HepG2 (cell line): ENCODE measurements around the gene SEC24D. TPM values are rescaled to one million over a fixed set of nuclear protein-coding genes. Genes with fewer than 3 reads are reported as not detected.

Source experiments
- ELF1 ChIP-seq: sonication (generic); formaldehyde crosslinking; IDR thresholded peaks from 2 replicates; pipeline ENCODE4 v1.4.0; 2020; ENCODE audit warnings: missing genetic modification reagents
- IRF2 ChIP-seq: IDR thresholded peaks from 2 replicates; pipeline ENCODE4 v1.6.1; 2018; ENCODE audit warnings: missing genetic modification reagents, missing compliant biosample characterization
- KDM5B ChIP-seq: sonication (generic); formaldehyde crosslinking; IDR thresholded peaks from 2 replicates; pipeline ENCODE4 v1.4.0; 2020; ENCODE audit warnings: missing genetic modification reagents, mild to moderate bottlenecking, borderline replicate concordance
- SAP130 ChIP-seq: IDR thresholded peaks from 2 replicates; pipeline ENCODE4 v1.6.1; 2016; ENCODE audit warnings: low read depth
- THAP11 ChIP-seq: IDR thresholded peaks from 2 replicates; pipeline ENCODE4 v1.6.1; 2016; ENCODE audit warnings: missing biosample characterization, missing genetic modification reagents
- ZNF713 ChIP-seq: sonication (generic); formaldehyde crosslinking; IDR thresholded peaks from 2 replicates; pipeline ENCODE4 v1.4.0; 2020; ENCODE audit warnings: mild to moderate bottlenecking, missing genetic modification reagents
- ZSCAN9 ChIP-seq: IDR thresholded peaks from 2 replicates; pipeline ENCODE4 v1.6.1; 2016; ENCODE audit warnings: borderline replicate concordance
- polyA plus RNA-seq, 8 experiments: library from polyadenylated mRNA; depleted of rRNA in 3 of 8; stranded (reverse) in 7 of 8; unstranded in 1 of 8; fragments of >200 nt; fragmentation: Illumina TruSeq in 4 of 8; extraction: Trizol in 4 of 8; gene quantifications; 2 replicates each; pipeline versions ENCODE4 v1.2.1 to v1.2.3, GENCODE V29; 2011 to 2016; ENCODE audit warnings: low read depth in 4 of 8, missing spikeins in 1 of 8, mixed read lengths in 1 of 8; ENCODE audit not compliant: insufficient read depth in 1 of 8
- total RNA-seq, 5 experiments: library from RNA; depleted of rRNA; stranded (reverse); fragments of >200 nt; fragmentation: Illumina TruSeq; extraction: Trizol; gene quantifications; 2 replicates each; pipeline ENCODE4 v1.2.3, GENCODE V29; 2016; ENCODE audit warnings: low read depth in 1 of 5
- TF ChIP-seq, protein P1 (sequence below): sonication (generic); formaldehyde crosslinking; IDR thresholded peaks from 2 replicates; pipeline ENCODE4 v1.5.1; 2020; ENCODE audit warnings: mild to moderate bottlenecking, missing genetic modification reagents, borderline replicate concordance
- TF ChIP-seq, protein P2 (sequence below): sonication (generic); formaldehyde crosslinking; IDR thresholded peaks from 2 replicates; pipeline ENCODE4 v1.5.0; 2020; ENCODE audit warnings: mild to moderate bottlenecking, low read depth, missing genetic modification reagents, borderline replicate concordance

The SEC24D gene
- total and polyA plus RNA-seq, 2 of the 13 experiments (the other 11 are each of a cell fraction or from before 2014, with no cell fraction given) = 30.0 to 51.1 TPM

DNA sequence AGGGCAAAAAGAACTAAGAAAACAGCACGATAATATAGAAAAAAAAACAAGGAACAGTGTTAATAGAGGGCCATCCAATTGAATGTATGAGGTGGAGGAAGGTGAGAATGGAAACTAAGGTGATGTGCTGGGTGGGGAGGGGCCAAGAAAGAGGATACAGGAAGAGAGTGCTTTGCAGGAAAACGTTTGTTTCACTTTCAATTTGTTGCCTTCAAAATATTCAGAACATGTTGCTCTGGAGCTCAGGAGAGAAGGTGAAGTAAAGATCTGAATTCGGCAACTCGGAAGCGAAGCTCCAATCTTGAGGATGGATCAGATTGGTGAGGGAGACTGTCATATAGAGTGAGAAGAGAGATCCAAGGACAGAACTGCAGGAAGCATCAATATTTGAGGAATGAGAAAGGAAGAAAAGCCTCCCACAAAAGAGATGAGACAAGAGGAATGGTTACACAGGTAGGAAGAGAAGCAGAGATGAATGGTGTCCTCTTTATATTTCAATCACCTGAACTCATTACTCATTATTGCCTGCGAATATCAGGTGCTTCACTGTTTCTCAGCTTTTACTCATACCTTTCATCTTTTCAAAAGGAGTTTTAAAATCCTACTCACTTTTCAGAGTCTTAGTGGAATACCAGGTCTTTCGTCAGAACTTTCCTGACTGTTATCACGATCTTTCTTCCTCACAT lies 14.7 kb upstream of the SEC24D start (continued):
- TF ChIP-seq, protein P1, sequence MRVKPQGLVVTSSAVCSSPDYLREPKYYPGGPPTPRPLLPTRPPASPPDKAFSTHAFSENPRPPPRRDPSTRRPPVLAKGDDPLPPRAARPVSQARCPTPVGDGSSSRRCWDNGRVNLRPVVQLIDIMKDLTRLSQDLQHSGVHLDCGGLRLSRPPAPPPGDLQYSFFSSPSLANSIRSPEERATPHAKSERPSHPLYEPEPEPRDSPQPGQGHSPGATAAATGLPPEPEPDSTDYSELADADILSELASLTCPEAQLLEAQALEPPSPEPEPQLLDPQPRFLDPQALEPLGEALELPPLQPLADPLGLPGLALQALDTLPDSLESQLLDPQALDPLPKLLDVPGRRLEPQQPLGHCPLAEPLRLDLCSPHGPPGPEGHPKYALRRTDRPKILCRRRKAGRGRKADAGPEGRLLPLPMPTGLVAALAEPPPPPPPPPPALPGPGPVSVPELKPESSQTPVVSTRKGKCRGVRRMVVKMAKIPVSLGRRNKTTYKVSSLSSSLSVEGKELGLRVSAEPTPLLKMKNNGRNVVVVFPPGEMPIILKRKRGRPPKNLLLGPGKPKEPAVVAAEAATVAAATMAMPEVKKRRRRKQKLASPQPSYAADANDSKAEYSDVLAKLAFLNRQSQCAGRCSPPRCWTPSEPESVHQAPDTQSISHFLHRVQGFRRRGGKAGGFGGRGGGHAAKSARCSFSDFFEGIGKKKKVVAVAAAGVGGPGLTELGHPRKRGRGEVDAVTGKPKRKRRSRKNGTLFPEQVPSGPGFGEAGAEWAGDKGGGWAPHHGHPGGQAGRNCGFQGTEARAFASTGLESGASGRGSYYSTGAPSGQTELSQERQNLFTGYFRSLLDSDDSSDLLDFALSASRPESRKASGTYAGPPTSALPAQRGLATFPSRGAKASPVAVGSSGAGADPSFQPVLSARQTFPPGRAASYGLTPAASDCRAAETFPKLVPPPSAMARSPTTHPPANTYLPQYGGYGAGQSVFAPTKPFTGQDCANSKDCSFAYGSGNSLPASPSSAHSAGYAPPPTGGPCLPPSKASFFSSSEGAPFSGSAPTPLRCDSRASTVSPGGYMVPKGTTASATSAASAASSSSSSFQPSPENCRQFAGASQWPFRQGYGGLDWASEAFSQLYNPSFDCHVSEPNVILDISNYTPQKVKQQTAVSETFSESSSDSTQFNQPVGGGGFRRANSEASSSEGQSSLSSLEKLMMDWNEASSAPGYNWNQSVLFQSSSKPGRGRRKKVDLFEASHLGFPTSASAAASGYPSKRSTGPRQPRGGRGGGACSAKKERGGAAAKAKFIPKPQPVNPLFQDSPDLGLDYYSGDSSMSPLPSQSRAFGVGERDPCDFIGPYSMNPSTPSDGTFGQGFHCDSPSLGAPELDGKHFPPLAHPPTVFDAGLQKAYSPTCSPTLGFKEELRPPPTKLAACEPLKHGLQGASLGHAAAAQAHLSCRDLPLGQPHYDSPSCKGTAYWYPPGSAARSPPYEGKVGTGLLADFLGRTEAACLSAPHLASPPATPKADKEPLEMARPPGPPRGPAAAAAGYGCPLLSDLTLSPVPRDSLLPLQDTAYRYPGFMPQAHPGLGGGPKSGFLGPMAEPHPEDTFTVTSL (CRISPR knock-in tag) = no peak
- TF ChIP-seq THAP11 (no peak), ELF1 (CRISPR knock-in tag) (peak; percentile 55), ZSCAN9 (no peak), SAP130 (peak; percentile 31; the same call in 1 of the 2 replicates), IRF2 (peak; percentile 67; the same call in 1 of the 2 replicates), KDM5B (no peak), ZNF713 (CRISPR knock-in tag) (no peak)
- TF ChIP-seq, protein P2, sequence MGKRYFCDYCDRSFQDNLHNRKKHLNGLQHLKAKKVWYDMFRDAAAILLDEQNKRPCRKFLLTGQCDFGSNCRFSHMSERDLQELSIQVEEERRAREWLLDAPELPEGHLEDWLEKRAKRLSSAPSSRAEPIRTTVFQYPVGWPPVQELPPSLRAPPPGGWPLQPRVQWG (CRISPR knock-in tag) = no peak
